ENCODE data around the gene TSSK6. TPM values are rescaled to one million over a fixed set of nuclear protein-coding genes. Genes with fewer than 3 reads are reported as not detected.

Gene TSSK6
- total RNA-seq, 1 donor from 2014 or later = 4.6 TPM

DNA sequence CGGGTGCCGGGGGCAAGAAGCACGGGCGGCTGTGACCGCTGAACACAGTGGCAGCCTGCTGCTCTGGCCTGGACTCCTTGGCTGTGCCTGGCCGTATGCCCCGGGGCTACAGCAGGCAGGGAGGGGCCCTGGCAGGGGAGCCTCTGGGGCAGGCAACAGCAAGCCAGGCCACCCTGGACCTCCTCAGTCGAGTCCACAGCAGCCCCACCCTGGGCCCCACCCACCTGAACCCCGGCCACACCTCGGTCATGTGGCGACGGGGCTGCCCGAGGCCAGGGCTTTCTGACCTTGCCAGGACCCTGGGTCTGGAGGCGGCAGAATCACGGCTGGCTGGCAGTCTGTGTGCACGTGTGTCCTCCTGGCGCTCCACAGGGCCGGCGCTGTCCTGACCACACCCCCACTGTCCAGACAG, 31.4 kb upstream of the TSSK6 start:
- H3K27me3 ChIP-seq = peaks cover 3% of the 10 kb centered on the region
- H3K27me3 Mint-ChIP-seq (ENCODE audit: insufficient read depth, low read depth) = peaks cover 9% of the 10 kb centered on the region
- H3K4me3 Mint-ChIP-seq = no peak overlapping the region
- no peaks in the 10 kb centered on the region for H3K4me1 ChIP-seq
- H3K9me3 ChIP-seq (ENCODE audit: low read depth) = no peaks in the 10 kb centered on the region
- no peak overlapping the region for H2AFZ ChIP-seq (replicated peaks)
- H3K79me2 ChIP-seq (ENCODE audit: low read depth) = no peaks in the 10 kb centered on the region
- H3K4me3 ChIP-seq = no peak overlapping the region
- H3K4me1 Mint-ChIP-seq = peaks cover 4% of the 10 kb centered on the region
- H3K36me3 Mint-ChIP-seq = no peaks in the 10 kb centered on the region
- no peaks in the 10 kb centered on the region for H3K36me3 ChIP-seq
- no peaks in the 10 kb centered on the region for H4K20me1 ChIP-seq (ENCODE audit: low read depth)
- peaks cover 5% of the 10 kb centered on the region for H3F3A ChIP-seq (ENCODE audit: low read depth)
- H3K9me3 Mint-ChIP-seq = no peaks in the 10 kb centered on the region
- no peak overlapping the region for H3K27ac Mint-ChIP-seq
- H3K9ac ChIP-seq = no peak overlapping the region
- no peak for DNase-seq (ENCODE audit: low spot score)
- TF ChIP-seq, protein P1, sequence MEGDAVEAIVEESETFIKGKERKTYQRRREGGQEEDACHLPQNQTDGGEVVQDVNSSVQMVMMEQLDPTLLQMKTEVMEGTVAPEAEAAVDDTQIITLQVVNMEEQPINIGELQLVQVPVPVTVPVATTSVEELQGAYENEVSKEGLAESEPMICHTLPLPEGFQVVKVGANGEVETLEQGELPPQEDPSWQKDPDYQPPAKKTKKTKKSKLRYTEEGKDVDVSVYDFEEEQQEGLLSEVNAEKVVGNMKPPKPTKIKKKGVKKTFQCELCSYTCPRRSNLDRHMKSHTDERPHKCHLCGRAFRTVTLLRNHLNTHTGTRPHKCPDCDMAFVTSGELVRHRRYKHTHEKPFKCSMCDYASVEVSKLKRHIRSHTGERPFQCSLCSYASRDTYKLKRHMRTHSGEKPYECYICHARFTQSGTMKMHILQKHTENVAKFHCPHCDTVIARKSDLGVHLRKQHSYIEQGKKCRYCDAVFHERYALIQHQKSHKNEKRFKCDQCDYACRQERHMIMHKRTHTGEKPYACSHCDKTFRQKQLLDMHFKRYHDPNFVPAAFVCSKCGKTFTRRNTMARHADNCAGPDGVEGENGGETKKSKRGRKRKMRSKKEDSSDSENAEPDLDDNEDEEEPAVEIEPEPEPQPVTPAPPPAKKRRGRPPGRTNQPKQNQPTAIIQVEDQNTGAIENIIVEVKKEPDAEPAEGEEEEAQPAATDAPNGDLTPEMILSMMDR (IDR thresholded peaks at IDR 0.05) = no peak
- H3K27ac ChIP-seq = no peak overlapping the region
- no peak overlapping the region for H3K4me2 ChIP-seq

DNA sequence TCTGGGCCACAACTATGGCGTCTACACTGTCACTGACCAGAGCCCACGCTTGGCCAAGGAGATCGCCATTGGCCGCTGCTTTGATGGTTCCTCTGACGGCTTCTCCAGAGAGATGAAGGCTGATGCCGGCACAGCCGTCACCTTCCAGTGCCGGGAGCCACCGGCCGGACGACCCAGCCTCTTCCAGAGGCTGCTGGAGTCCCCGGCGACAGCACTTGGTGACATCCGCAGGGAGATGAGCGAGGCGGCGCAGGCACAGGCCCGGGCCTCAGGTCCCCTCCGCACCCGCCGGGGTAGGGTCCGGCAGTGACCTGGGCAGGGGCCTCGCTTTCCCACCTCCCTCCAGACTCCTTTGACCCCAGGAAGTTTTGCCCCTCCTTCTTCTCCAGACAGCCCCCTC, 30.4 kb upstream of the TSSK6 start:
- Mint-ChIP-seq H3K4me1 (peaks cover 4% of the 10 kb centered on the region), H3K36me3 (no peaks in the 10 kb centered on the region), H3K4me3 (no peak overlapping the region), H3K27me3 (ENCODE audit: insufficient read depth, low read depth) (peaks cover 9% of the 10 kb centered on the region), H3K9me3 (no peaks in the 10 kb centered on the region), H3K27ac (no peak overlapping the region)
- Histone ChIP-seq H3K4me1 (no peaks in the 10 kb centered on the region), H3K27ac (no peak overlapping the region), H3K9ac (no peak overlapping the region), H3K36me3 (no peaks in the 10 kb centered on the region), H3K27me3 (peaks cover 13% of the 10 kb centered on the region), H3F3A (ENCODE audit: low read depth) (no peaks in the 10 kb centered on the region), H3K4me3 (no peak overlapping the region), H2AFZ (replicated peaks) (no peak overlapping the region), H3K4me2 (no peak overlapping the region), H3K79me2 (ENCODE audit: low read depth) (no peaks in the 10 kb centered on the region), H4K20me1 (ENCODE audit: low read depth) (no peaks in the 10 kb centered on the region), H3K9me3 (ENCODE audit: low read depth) (no peaks in the 10 kb centered on the region)
- DNase-seq (ENCODE audit: low spot score) = no peak
- TF ChIP-seq EZH2 (IDR thresholded peaks at IDR 0.05) = no peak

DNA sequence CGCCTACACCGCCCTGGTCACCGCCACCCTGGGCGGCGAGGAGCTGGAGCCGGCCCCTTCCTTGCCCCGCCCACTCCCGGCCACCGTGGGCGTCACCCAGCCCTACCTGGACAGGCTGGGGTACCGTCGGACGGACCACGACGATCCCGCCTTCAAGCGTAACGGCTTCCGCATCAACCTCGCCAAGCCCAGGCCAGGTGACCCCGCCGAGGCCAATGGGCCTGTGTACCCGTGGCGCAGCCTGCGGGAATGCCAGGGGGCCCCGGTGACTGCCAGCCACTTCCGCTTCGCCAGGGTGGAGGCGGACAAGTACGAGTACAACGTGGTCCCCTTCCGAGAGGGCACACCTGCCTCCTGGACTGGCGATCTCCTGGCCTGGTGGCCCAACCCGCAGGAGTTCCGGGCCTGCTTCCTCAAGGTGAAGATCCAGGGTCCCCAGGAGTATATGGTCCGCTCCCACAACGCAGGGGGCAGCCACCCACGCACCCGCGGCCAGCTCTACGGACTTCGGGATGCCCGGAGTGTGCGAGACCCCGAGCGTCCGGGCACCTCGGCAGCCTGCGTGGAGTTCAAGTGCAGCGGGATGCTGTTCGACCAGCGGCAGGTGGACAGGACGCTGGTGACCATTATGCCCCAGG, 29.7 kb upstream of the TSSK6 start:
- DNase-seq (ENCODE audit: low spot score) = no peak
- Mint-ChIP-seq H3K4me1 (peaks cover 3% of the 10 kb centered on the region), H3K9me3 (no peaks in the 10 kb centered on the region), H3K36me3 (no peaks in the 10 kb centered on the region), H3K27ac (no peak overlapping the region), H3K4me3 (no peak overlapping the region), H3K27me3 (ENCODE audit: insufficient read depth, low read depth) (peaks cover 9% of the 10 kb centered on the region)
- Histone ChIP-seq H3K9me3 (ENCODE audit: low read depth) (no peaks in the 10 kb centered on the region), H2AFZ (replicated peaks) (no peak overlapping the region), H3K79me2 (ENCODE audit: low read depth) (no peaks in the 10 kb centered on the region), H3K27me3 (peaks cover 20% of the 10 kb centered on the region), H3K27ac (no peak overlapping the region), H3K4me1 (no peaks in the 10 kb centered on the region), H3K36me3 (no peaks in the 10 kb centered on the region), H3K9ac (no peak overlapping the region), H3K4me3 (no peak overlapping the region), H3F3A (ENCODE audit: low read depth) (no peaks in the 10 kb centered on the region), H4K20me1 (ENCODE audit: low read depth) (no peaks in the 10 kb centered on the region), H3K4me2 (no peak overlapping the region)
- TF ChIP-seq, protein P1 (IDR thresholded peaks at IDR 0.05) = no peak

DNA sequence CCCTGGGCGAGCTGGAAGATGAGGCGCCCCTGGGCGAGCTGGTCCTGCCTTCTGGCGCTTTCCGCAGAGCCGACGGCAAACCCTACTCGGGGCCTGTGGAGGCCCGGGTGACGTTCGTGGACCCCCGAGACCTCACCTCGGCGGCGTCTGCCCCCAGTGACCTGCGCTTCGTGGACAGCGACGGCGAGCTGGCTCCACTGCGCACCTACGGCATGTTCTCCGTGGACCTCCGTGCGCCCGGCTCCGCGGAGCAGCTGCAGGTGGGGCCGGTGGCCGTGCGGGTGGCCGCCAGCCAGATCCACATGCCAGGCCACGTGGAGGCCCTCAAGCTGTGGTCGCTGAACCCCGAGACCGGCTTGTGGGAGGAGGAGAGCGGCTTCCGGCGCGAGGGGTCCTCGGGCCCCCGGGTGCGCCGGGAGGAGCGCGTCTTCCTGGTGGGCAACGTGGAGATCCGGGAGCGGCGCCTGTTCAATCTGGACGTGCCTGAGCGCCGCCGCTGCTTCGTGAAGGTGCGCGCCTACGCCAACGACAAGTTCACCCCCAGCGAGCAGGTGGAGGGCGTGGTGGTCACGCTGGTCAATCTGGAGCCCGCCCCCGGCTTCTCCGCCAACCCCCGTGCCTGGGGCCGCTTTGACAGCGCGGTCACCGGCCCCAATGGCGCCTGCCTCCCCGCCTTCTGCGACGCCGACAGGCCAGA, 29.1 kb upstream of the TSSK6 start:
- Histone ChIP-seq H3K4me2 (no peak overlapping the region), H3K36me3 (no peaks in the 10 kb centered on the region), H3K27ac (no peak overlapping the region), H3K27me3 (peaks cover 27% of the 10 kb centered on the region), H3K4me1 (no peaks in the 10 kb centered on the region), H4K20me1 (ENCODE audit: low read depth) (no peaks in the 10 kb centered on the region), H2AFZ (replicated peaks) (no peak overlapping the region), H3K9ac (no peak overlapping the region), H3K4me3 (no peak overlapping the region), H3F3A (ENCODE audit: low read depth) (no peaks in the 10 kb centered on the region), H3K79me2 (ENCODE audit: low read depth) (no peaks in the 10 kb centered on the region), H3K9me3 (ENCODE audit: low read depth) (no peaks in the 10 kb centered on the region)
- H3K36me3 Mint-ChIP-seq = no peaks in the 10 kb centered on the region
- no peak overlapping the region for H3K27ac Mint-ChIP-seq
- TF ChIP-seq EZH2 (IDR thresholded peaks at IDR 0.05) (no peak), EZH2phosphoT487 (IDR thresholded peaks at IDR 0.05) (no peak)
- TF ChIP-seq, protein P1 (IDR thresholded peaks at IDR 0.05) = no peak
- DNase-seq (ENCODE audit: low spot score) = no peak
- H3K4me3 Mint-ChIP-seq = no peak overlapping the region
- no peaks in the 10 kb centered on the region for H3K4me1 Mint-ChIP-seq
- H3K27me3 Mint-ChIP-seq (ENCODE audit: insufficient read depth, low read depth) = peaks cover 4% of the 10 kb centered on the region
- no peaks in the 10 kb centered on the region for H3K9me3 Mint-ChIP-seq
